ENCODE results near the gene PLD1. TPM values are rescaled to one million over a fixed set of nuclear protein-coding genes. Genes with fewer than 3 reads are reported as not detected.

The PLD1 gene
- total and polyA plus RNA-seq, 7 donors = 0.73 to 6.7 (median 1.9) TPM

- no peak for TF ChIP-seq CTCF (IDR thresholded peaks at IDR 0.05)
- WGBS, 3 donors = 74 to 90% (median 87%) methylated on average over 3 of the region's 3 CpGs
- Histone ChIP-seq H3K4me1 (peaks cover 20% of the 10 kb centered on the region), H3K4me3 (no peak overlapping the region), H3K27me3 (ENCODE audit: insufficient read depth in 3 of 3, low read length in 2 of 3) (no peaks in the 10 kb centered on the region), H3K27ac (no peak overlapping the region), H3K9me3 (no peaks in the 10 kb centered on the region), H3K36me3 (ENCODE audit: insufficient read depth in 1 of 2, low read depth in 1 of 2) (no peaks in the 10 kb centered on the region)
- DNase-seq (no peak), ATAC-seq (no peak)
- intact Hi-C loops (cut with DNase I) = loop anchor here in 1 of 2 donors (10.0 kb wide), 1 partner anchor 187 kb away; no protein-coding TSS in a partner anchor
Measured at GRCh38 chr3:171831936-171832335, 21.7 kb upstream of the PLD1 start.

- Histone ChIP-seq H3K4me3 (no peak overlapping the region), H3K4me1 (peaks cover 20% of the 10 kb centered on the region), H3K9me3 (no peaks in the 10 kb centered on the region), H3K27me3 (ENCODE audit: insufficient read depth in 3 of 3, low read length in 2 of 3) (no peaks in the 10 kb centered on the region), H3K27ac (no peak overlapping the region), H3K36me3 (ENCODE audit: insufficient read depth in 1 of 2, low read depth in 1 of 2) (no peaks in the 10 kb centered on the region)
- TF ChIP-seq CTCF (IDR thresholded peaks at IDR 0.05) = no peak
- ATAC-seq = no peak
- DNase-seq = no peak
- intact Hi-C loops (cut with DNase I) = loop anchor here in 1 of 2 donors (10.0 kb wide), 1 partner anchor 186 kb away; no protein-coding TSS in a partner anchor
Measured at GRCh38 chr3:171830518-171830875, 20.2 kb upstream of the PLD1 start.

- DNase-seq = peak; percentile 76 to 85
- peak; percentile 48 for TF ChIP-seq CTCF (IDR thresholded peaks at IDR 0.05)
- intact Hi-C loops (cut with DNase I) = loop anchor here (5.0 to 10.0 kb wide), 2 partner anchors 53 to 185 kb away; no protein-coding TSS in a partner anchor
- 14 to 23% (median 19%) methylated on average over 6 of the region's 6 CpGs for WGBS, 3 donors
- peak; percentile 71 to 85 (median 78) for ATAC-seq
- no peaks in the 10 kb centered on the region for H3K27me3 ChIP-seq (ENCODE audit: insufficient read depth in 3 of 3, low read length in 2 of 3)
- H3K27ac ChIP-seq = no peak overlapping the region
- H3K36me3 ChIP-seq (ENCODE audit: insufficient read depth in 1 of 2, low read depth in 1 of 2) = no peaks in the 10 kb centered on the region
- no peaks in the 10 kb centered on the region for H3K9me3 ChIP-seq
- peaks cover 15% of the 10 kb centered on the region for H3K4me1 ChIP-seq
- no peak overlapping the region for H3K4me3 ChIP-seq
Measured at GRCh38 chr3:171829841-171830517, 19.7 kb upstream of the PLD1 start.

GRCh38 chr3:171828902-171829770 lies 18.9 kb upstream of the PLD1 start:
- Histone ChIP-seq H3K27me3 (ENCODE audit: insufficient read depth in 3 of 3, low read length in 2 of 3) (no peaks in the 10 kb centered on the region), H3K4me1 (peaks cover 7% of the 10 kb centered on the region), H3K9me3 (no peaks in the 10 kb centered on the region), H3K36me3 (ENCODE audit: insufficient read depth in 1 of 2, low read depth in 1 of 2) (no peaks in the 10 kb centered on the region), H3K4me3 (no peak overlapping the region), H3K27ac (no peak overlapping the region)
- DNase-seq (no peak), ATAC-seq (peak in 1 of 4 donors; percentile 29)
- no peak for TF ChIP-seq CTCF (IDR thresholded peaks at IDR 0.05)
- WGBS, 3 donors = 72 to 82% (median 76%) methylated on average over 5 of the region's 5 CpGs
- intact Hi-C loops (cut with DNase I) = loop anchor here in 1 of 2 donors (5.0 kb wide), 1 partner anchor 52 kb away; no protein-coding TSS in a partner anchor

Measured in psoas muscle (tissue), 8 donors.